Endothelial cell of umbilical vein (primary cell): Measurements from ENCODE around the gene KIF5C. TPM values are rescaled to one million over a fixed set of nuclear protein-coding genes. Genes with fewer than 3 reads are reported as not detected.

ENCODE experiments used
- BruUV-seq: library from RNA; stranded (reverse); fragments of 400-500 nt; replicated peaks from 2 replicates; lab custom pipeline; 2021; lab: Mats Ljungman, UMichigan
- CTCF ChIA-PET: fragments of 300-600, 350-600 bp; sonication (Branson Sonifier 250); formaldehyde crosslinking; loops from one replicate; lab custom pipeline; 2021; ENCODE audit warnings: antibody characterized with exemption, inconsistent platforms; lab: Charles Lee
- POLR2A ChIA-PET: fragments of 300-600, 350-600 bp; sonication (Branson Sonifier 250); formaldehyde crosslinking; loops from one replicate; lab custom pipeline; 2021; ENCODE audit warnings: antibody characterized with exemption, inconsistent platforms; lab: Charles Lee
- DNase-seq: peaks from one replicate; pipeline ENCODE4 v3.0.0-alpha.2; 2011; ENCODE audit warnings: low read depth, low spot score
- FAIRE-seq: peaks from 2 replicates; lab custom pipeline; 2011; peaks lifted over from hg19 to GRCh38; lab: Jason Lieb, UNC
- H2AFZ ChIP-seq: 2 replicates; pipeline ENCODE4 v1.6.0; 2012; ENCODE audit warnings: low read depth, low read length, control low read depth, inconsistent platforms
- H3K27ac ChIP-seq: 2 replicates; pipeline ENCODE4 v1.5.1; 2011; ENCODE audit warnings: low read depth, mild to moderate bottlenecking, control low read depth, low read length, moderate library complexity; ENCODE audit not compliant: insufficient read depth
- H3K27me3 ChIP-seq, 2 experiments: 2 replicates each; pipeline versions ENCODE4 v1.6.0 to v1.6.1; 2011; ENCODE audit warnings: low read length in 2 of 2, mixed read lengths in 1 of 2; ENCODE audit not compliant: control insufficient read depth in 2 of 2, insufficient read depth in 2 of 2
- H3K36me3 ChIP-seq, 2 experiments: 2 replicates in 1 of 2; 3 replicates in 1 of 2; pipeline ENCODE4 v1.5.1; 2011; ENCODE audit warnings: low read length in 2 of 2, mild to moderate bottlenecking in 1 of 2, moderate library complexity in 1 of 2; ENCODE audit not compliant: control insufficient read depth in 2 of 2, insufficient read depth in 2 of 2; ENCODE audit errors: extremely low read depth in 1 of 2
- H3K4me1 ChIP-seq: 3 replicates; pipeline ENCODE4 v1.5.1; 2011; ENCODE audit warnings: mild to moderate bottlenecking, low read length; ENCODE audit not compliant: control insufficient read depth, insufficient read depth; ENCODE audit errors: extremely low read depth
- H3K4me2 ChIP-seq: 2 replicates; pipeline ENCODE4 v1.6.1; 2011; ENCODE audit warnings: low read length, control low read depth, mixed read lengths; ENCODE audit not compliant: insufficient read depth
- H3K4me3 ChIP-seq, 3 experiments: fragments of 200-600 bp in 1 of 3; sonication (generic), shearing (Covaris generic) in 1 of 3; replicated peaks in 1 of 3; 2 replicates each; pipeline ENCODE4 v1.5.1; 2011 to 2016; ENCODE audit warnings: control low read depth in 3 of 3, low read length in 3 of 3, mild to moderate bottlenecking in 2 of 3, inconsistent platforms in 1 of 3, low read depth in 1 of 3, moderate library complexity in 1 of 3; ENCODE audit not compliant: insufficient read depth in 1 of 3
- H3K79me2 ChIP-seq: 2 replicates; pipeline ENCODE4 v1.6.0; 2012; ENCODE audit warnings: low read length, inconsistent platforms; ENCODE audit not compliant: control insufficient read depth, insufficient read depth
- H3K9ac ChIP-seq: replicated peaks from 2 replicates; pipeline ENCODE3; 2011; ENCODE audit warnings: low read length, control low read depth; ENCODE audit not compliant: insufficient read depth; ENCODE audit errors: extremely low read depth
- H3K9me1 ChIP-seq: replicated peaks from 3 replicates; pipeline ENCODE4 v1.6.0; 2011; ENCODE audit warnings: mild to moderate bottlenecking, low read length; ENCODE audit not compliant: control insufficient read depth, insufficient read depth; ENCODE audit errors: extremely low read depth
- H3K9me3 ChIP-seq: replicated peaks from 2 replicates; pipeline ENCODE4 v1.5.1; 2012; ENCODE audit warnings: low read length, inconsistent platforms; ENCODE audit not compliant: control insufficient read depth, insufficient read depth
- H4K20me1 ChIP-seq: replicated peaks from 2 replicates; pipeline ENCODE3; 2011; ENCODE audit warnings: mild to moderate bottlenecking, low read length; ENCODE audit not compliant: control insufficient read depth, insufficient read depth; ENCODE audit errors: extremely low read depth
- EZH2 ChIP-seq: IDR thresholded peaks from 2 replicates; pipeline ENCODE4 v1.6.1; 2012; ENCODE audit warnings: borderline replicate concordance, low read depth, mild to moderate bottlenecking, moderate library complexity, low read length, inconsistent platforms; ENCODE audit not compliant: severe bottlenecking
- FOS ChIP-seq: IDR thresholded peaks from 2 replicates; pipeline ENCODE4 v1.6.1; 2011; ENCODE audit warnings: mild to moderate bottlenecking, low read length, moderate library complexity, borderline replicate concordance; ENCODE audit not compliant: insufficient read depth
- GATA2 ChIP-seq: IDR thresholded peaks from 2 replicates; pipeline ENCODE4 v1.7.0; 2011; ENCODE audit warnings: low read depth, mild to moderate bottlenecking, moderate library complexity, mixed read lengths, low read length; ENCODE audit not compliant: insufficient read length, insufficient read depth
- JUN ChIP-seq: IDR thresholded peaks from 2 replicates; pipeline ENCODE4 v1.6.1; 2011; ENCODE audit warnings: borderline replicate concordance, low read depth; ENCODE audit not compliant: insufficient read length, insufficient read depth
- MYC ChIP-seq: IDR thresholded peaks from one replicate; pipeline ENCODE4 v1.6.1; 2011; ENCODE audit warnings: mild to moderate bottlenecking, low read depth, low read length
- POLR2A ChIP-seq: IDR thresholded peaks from 2 replicates; pipeline ENCODE4 v1.6.1; 2012; ENCODE audit warnings: low read depth, mild to moderate bottlenecking, control low read depth, low read length
- POLR2AphosphoS5 ChIP-seq: IDR thresholded peaks from 2 replicates; pipeline ENCODE4 v1.6.1; 2012; ENCODE audit warnings: low read depth, mild to moderate bottlenecking, control low read depth, low read length, moderate library complexity; ENCODE audit not compliant: insufficient read depth
- dilution Hi-C: fragments of 300-500 bp; cut with MboI; formaldehyde crosslinking; loops from one replicate; pipeline ENCODE4 v1.15.0; 2019; ENCODE audit warnings: low sequenced_read_pairs; ENCODE audit not compliant: extremely low pct_ligation_motif_present
- intact Hi-C: fragments of 100-400 bp; cut with micrococcal nuclease; formaldehyde crosslinking; loops from one replicate; pipeline ENCODE4 v1.10.0; 2022
- polyA plus RNA-seq, 4 experiments: library from polyadenylated mRNA; depleted of rRNA in 3 of 4; stranded (reverse) in 3 of 4; unstranded in 1 of 4; fragments of >200 nt; gene quantifications; 2 replicates each; pipeline versions ENCODE4 v1.2.1 to v1.2.3, GENCODE V29; 2011 to 2012; ENCODE audit warnings: missing spikeins in 1 of 4
- total RNA-seq: library from RNA; stranded (reverse); gene quantifications from 2 replicates; pipeline ENCODE4 v1.2.3, GENCODE V29; 2021
- TF ChIP-seq, protein P1 (sequence below): IDR thresholded peaks from 2 replicates; pipeline ENCODE4 v1.6.1; 2011; ENCODE audit not compliant: insufficient read depth, insufficient read length
- TF ChIP-seq, protein P2 (sequence below), 2 donors: IDR thresholded peaks; 1 replicate in 1 of 2; 2 replicates in 1 of 2; pipeline ENCODE4 v1.5.1; 2011; ENCODE audit warnings: low read length in 2 of 2, mild to moderate bottlenecking in 2 of 2, moderate library complexity in 2 of 2, control low read depth in 1 of 2, inconsistent platforms in 1 of 2, low read depth in 1 of 2; ENCODE audit not compliant: insufficient read depth in 1 of 2; ENCODE audit errors: extremely low read depth in 1 of 2

The KIF5C gene
- total and polyA plus RNA-seq, 2 donors (not counting 3 experiments of a cell fraction or from before 2014, with no cell fraction given) = 0.01 to 0.55 TPM

DNA sequence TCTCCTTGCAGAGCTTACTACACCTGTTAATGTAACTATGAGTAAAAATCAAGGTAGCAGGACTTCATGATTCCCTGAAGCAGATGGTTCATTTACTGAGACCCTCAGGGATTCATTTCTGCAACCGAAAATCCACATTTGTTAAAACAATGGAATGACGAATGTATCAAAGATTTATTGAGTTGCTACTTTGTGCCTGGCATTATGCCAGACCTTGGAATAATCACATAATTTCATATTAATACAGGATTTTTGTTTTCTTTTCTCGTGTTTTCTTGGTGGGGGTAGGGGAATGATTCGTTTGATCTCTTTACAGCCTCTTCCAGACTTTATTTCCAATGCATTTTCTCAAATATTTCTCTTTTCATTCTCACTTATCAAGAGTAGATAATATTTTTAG, 8.9 kb upstream of the KIF5C start:
- no peak overlapping the region for H3K27ac ChIP-seq
- no peak overlapping the region for H2AFZ ChIP-seq
- no peak overlapping the region for H3K9ac ChIP-seq
- TF ChIP-seq, protein P1, sequence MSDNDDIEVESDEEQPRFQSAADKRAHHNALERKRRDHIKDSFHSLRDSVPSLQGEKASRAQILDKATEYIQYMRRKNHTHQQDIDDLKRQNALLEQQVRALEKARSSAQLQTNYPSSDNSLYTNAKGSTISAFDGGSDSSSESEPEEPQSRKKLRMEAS = no peak
- no peak for TF ChIP-seq POLR2A
- no peak for TF ChIP-seq MYC
- TF ChIP-seq GATA2 = no peak
- TF ChIP-seq FOS = no peak
- TF ChIP-seq, protein P2, sequence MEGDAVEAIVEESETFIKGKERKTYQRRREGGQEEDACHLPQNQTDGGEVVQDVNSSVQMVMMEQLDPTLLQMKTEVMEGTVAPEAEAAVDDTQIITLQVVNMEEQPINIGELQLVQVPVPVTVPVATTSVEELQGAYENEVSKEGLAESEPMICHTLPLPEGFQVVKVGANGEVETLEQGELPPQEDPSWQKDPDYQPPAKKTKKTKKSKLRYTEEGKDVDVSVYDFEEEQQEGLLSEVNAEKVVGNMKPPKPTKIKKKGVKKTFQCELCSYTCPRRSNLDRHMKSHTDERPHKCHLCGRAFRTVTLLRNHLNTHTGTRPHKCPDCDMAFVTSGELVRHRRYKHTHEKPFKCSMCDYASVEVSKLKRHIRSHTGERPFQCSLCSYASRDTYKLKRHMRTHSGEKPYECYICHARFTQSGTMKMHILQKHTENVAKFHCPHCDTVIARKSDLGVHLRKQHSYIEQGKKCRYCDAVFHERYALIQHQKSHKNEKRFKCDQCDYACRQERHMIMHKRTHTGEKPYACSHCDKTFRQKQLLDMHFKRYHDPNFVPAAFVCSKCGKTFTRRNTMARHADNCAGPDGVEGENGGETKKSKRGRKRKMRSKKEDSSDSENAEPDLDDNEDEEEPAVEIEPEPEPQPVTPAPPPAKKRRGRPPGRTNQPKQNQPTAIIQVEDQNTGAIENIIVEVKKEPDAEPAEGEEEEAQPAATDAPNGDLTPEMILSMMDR (IDR thresholded peaks at IDR 0.05; ENCODE audit: extremely low read depth in 1 of 2, insufficient read depth in 1 of 2, low read depth in 1 of 2, low read length in 2 of 2) = no peak
- TF ChIP-seq EZH2 = no peak
- no peak for TF ChIP-seq JUN
- no peak for TF ChIP-seq POLR2AphosphoS5
- no peaks in the 10 kb centered on the region for H4K20me1 ChIP-seq
- FAIRE-seq (no peak), DNase-seq (no peak)
- no TSS peak for BruUV-seq
- ChIA-PET POLR2A (no interaction called here), CTCF (no interaction called here)
- dilution Hi-C loops (no loop called here), intact Hi-C loops (no loop called here)
- no peaks in the 10 kb centered on the region for H3K36me3 ChIP-seq
- no peaks in the 10 kb centered on the region for H3K9me3 ChIP-seq
- H3K4me1 ChIP-seq = no peaks in the 10 kb centered on the region
- no peaks in the 10 kb centered on the region for H3K27me3 ChIP-seq
- no peaks in the 10 kb centered on the region for H3K9me1 ChIP-seq
- no peak overlapping the region for H3K4me3 ChIP-seq
- H3K79me2 ChIP-seq = no peaks in the 10 kb centered on the region
- no peak overlapping the region for H3K4me2 ChIP-seq
